ENCODE data around the gene KLHDC3. TPM values are rescaled to one million over a fixed set of nuclear protein-coding genes. Genes with fewer than 3 reads are reported as not detected.

Gene KLHDC3
- total and polyA plus RNA-seq, 2 donors (not counting 3 experiments of a cell fraction or from before 2014, with no cell fraction given): 84.8 to 120 TPM

DNA sequence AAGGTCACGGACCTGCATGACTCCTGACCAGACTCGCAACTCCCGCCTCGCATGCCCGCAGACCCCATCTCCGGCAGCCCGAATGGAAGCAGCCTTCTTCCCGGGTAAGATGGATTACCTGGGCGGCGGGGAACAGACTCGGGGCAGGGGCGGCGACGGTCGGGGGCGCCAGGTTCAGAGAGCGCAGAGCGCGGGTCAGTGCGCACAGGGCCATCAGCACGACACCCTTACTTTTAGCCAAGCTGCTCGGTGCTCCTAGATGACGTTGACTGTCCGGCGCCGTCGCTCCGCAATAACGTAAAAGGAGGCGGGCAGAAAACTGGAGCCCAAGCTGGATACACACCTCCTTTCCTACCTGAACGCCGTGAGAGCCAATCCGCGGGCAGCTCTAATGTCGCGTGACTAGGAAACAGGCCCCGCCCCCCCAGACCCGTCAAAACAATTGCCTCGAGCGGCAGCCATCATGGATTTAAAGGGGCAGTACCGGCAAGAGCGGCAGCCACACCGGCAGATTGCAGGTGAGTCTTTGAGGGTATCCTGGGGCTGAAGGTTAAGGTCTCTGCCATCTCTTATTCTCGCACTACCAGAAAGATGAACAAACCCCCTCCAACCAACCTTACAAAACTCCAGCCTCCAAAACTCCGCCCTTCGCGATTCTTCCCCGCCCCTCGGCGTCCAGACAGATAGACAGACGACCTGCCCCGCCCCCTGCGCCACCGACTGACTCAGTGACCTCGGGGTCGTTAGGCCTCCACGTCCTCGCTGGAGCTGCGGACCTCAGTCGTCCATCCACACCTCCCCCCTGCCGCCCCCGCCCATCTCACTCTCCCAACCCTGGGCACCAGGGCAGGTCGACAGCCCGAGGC, 45.4 kb downstream of the KLHDC3 start, which contains the start of the genes KLC4 and MRPL2:
TSS of gene KLC4 (plus strand) at position 464 of the 866 bp plus-strand sequence. CDS start 1,705 bp downstream, outside the sequence.
TSS of gene MRPL2 (minus strand) at position 267 of the 866 bp plus-strand sequence. CDS start at position 214, 53 bp downstream.
- TF ChIP-seq POLR2AphosphoS5 (IDR thresholded peaks at IDR 0.05; ENCODE audit: insufficient read depth, low read depth, low read length) (peak; percentile 82), POLR2A (IDR thresholded peaks at IDR 0.05; ENCODE audit: low read depth, low read length) (peak; percentile 92), JUN (IDR thresholded peaks at IDR 0.05; ENCODE audit: borderline replicate concordance, insufficient read depth, insufficient read length, low read depth) (no peak)
- TF ChIP-seq, protein P1, sequence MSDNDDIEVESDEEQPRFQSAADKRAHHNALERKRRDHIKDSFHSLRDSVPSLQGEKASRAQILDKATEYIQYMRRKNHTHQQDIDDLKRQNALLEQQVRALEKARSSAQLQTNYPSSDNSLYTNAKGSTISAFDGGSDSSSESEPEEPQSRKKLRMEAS (IDR thresholded peaks at IDR 0.05; ENCODE audit: insufficient read depth, insufficient read length): peak; percentile 29
- dilution Hi-C loops (cut with MboI; ENCODE audit: extremely low pct_ligation_motif_present, low sequenced_read_pairs): no loop called here
- no peaks in the 10 kb centered on the region for H3K36me3 ChIP-seq (ENCODE audit: control insufficient read depth in 2 of 2, extremely low read depth in 1 of 2, insufficient read depth in 2 of 2, low read length in 2 of 2)
- H3K4me3 ChIP-seq (replicated peaks in 1 of 3; ENCODE audit: insufficient read depth in 1 of 3, low read depth in 1 of 3, low read length in 3 of 3): peak within 1 kb of the TSS; percentile 80 to 96 (median 94)
- intact Hi-C loops (cut with micrococcal nuclease): loop anchor here (1.0 to 5.0 kb wide), 4 partner anchors 38 to 130 kb away; partner anchors contain the start of genes CNPY3, RRP36 and SRF
- peak; percentile 100 for DNase-seq (ENCODE audit: low read depth, low spot score)
- FAIRE-seq: peak; percentile 100
- CTCF ChIA-PET: interaction anchor here (0.6 to 1.5 kb wide), 5 partner anchors 13 to 111 kb away, joined by 3 to 8 read pairs (median 3); partner anchors contain the start of gene PEX6
- peak within 1 kb of the TSS; percentile 69 for H3K9ac ChIP-seq (replicated peaks; ENCODE audit: extremely low read depth, insufficient read depth, low read length)
- no peaks in the 10 kb centered on the region for H3K9me1 ChIP-seq (replicated peaks; ENCODE audit: control insufficient read depth, extremely low read depth, insufficient read depth, low read length)
- POLR2A ChIA-PET: interaction anchor here (0.9 to 1.5 kb wide), 5 partner anchors 17 to 84 kb away, joined by 3 to 9 read pairs (median 3); partner anchors contain the start of genes KLHDC3, MEA1, PPP2R5D and PTK7
- peaks cover 12% of the 10 kb centered on the region for H3K79me2 ChIP-seq (ENCODE audit: control insufficient read depth, insufficient read depth, low read length)
- no peaks in the 10 kb centered on the region for H3K27me3 ChIP-seq (ENCODE audit: control insufficient read depth in 2 of 2, insufficient read depth in 2 of 2, low read length in 2 of 2)
- TSS peak; percentile 59 for BruUV-seq (replicated peaks)
- peak within 1 kb of the TSS; percentile 91 for H3K27ac ChIP-seq (ENCODE audit: insufficient read depth, low read depth, low read length)
- H3K4me2 ChIP-seq (ENCODE audit: insufficient read depth, low read length): peak within 1 kb of the TSS; percentile 92
- peak within 1 kb of the TSS; percentile 94 for H2AFZ ChIP-seq (ENCODE audit: low read depth, low read length)
- H3K9me3 ChIP-seq (replicated peaks; ENCODE audit: control insufficient read depth, insufficient read depth, low read length): no peaks in the 10 kb centered on the region
- H4K20me1 ChIP-seq (replicated peaks; ENCODE audit: control insufficient read depth, extremely low read depth, insufficient read depth, low read length): no peaks in the 10 kb centered on the region
- H3K4me1 ChIP-seq (ENCODE audit: control insufficient read depth, extremely low read depth, insufficient read depth, low read length): peaks cover 15% of the 10 kb centered on the region
